ENCODE results near the gene FBXL2.
"Not testable (repeated sequence)": the region's sequence is repeated elsewhere in the genome, so short reads cannot be mapped to it uniquely, and the experiment has no call there.

The FBXL2 gene

GRCh38 chr3:33386631-33387030 lies 109.4 kb downstream of the FBXL2 start:
- no peak for DNase-seq (ENCODE audit: low read depth)

DNA sequence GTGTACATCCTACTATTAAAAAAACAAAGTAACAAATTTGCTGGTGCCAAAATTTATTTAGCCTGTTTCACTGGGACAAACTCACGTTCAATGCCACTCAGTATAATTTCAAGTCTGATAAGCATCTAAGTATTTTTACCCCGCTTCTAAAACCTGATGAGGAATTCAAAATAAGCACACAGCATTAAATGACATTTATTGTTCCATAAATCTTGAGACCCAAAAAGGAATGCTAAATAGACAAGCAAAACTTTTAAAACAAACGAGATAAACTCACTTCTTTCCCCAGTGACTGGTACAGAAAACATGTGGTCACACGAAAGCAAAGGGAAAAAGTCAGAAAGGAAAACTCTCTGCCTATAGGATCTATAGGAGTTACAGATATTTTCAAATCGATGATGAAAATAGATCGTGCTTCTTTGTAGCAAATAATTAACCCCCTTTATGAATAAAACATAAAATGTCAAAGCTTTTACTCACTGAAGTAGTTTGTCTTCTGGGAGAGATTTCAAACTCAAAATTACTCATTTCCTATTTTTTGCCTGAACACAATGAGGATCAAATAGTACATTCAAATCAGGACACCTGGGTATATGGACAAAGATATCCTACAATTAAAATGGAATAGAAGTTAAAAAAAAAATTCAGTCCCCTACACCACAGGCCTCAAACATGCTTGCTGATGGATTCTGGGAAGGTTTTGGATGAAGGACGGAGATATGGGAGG lies 111.3 kb downstream of the FBXL2 start:
- DNase-seq (ENCODE audit: low read depth), result no peak

DNA sequence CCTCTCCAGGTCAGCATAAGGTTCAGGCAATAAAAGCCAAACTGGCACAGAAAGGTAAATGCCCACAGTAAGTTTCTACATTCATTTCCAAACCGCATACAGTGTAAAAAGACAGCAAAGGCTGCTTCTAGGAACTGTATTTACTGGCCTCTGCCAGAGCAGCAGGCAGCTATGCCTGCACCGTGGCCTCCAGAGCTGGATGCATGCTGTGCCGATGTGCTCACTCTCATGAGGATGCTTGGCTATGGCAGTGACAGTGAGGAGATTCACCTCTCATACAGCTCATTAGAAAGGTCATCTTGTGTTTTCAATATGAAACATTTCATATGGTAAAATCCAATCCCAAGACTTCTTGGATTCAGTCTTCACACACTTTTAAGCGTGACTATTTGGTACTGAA lies 112.7 kb downstream of the FBXL2 start:
- DNase-seq (ENCODE audit: low read depth), result no peak

- DNase-seq (ENCODE audit: low read depth), result no peak
Measured at GRCh38 chr3:33391255-33391995, 114.2 kb downstream of the FBXL2 start.

- no peak for DNase-seq (ENCODE audit: low read depth)
Measured at GRCh38 chr3:33392144-33392543, 114.9 kb downstream of the FBXL2 start.

DNA sequence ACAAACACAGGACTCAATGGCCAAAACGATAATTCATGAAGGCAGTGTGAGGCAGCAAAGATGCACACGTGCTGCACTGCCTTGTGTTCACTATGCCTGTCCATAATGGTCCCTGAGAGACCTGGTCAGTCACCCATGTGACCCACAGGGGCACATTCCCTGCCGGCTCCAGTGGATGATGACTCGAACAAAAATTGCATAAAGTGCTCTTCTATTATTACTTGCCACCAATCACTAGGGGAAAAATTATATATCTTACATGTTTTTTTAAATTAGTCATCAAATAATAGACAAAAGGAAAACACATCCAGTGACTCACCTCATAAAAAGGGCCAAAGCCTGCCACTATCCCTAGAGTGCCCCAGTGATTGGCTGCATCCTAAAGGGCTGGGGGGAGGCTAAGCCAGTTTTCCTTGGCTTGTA lies 115.5 kb downstream of the FBXL2 start:
- DNase-seq (ENCODE audit: low read depth), result peak; percentile 68

GRCh38 chr3:33394403-33395054 lies 117.3 kb downstream of the FBXL2 start:
- no peak for DNase-seq (ENCODE audit: low read depth)

DNA sequence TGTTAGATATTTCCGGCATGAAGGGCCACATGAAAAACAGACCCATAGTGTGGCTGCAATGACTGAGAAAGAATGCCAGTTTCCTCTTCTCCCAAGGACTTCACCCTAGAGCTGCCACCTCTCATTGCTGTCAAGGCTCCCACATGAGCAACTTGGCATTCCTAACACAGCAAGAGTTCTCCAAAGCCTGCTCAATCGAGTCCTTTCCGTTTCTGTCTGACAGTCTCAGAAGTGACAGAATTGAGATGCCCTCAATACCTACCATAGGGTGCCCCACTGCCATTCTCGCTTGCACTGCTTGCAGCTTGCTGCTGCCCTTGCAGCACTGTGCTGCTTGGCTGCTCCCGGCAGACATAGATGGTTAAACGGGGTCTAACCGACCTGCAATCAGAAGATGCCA lies 118.7 kb downstream of the FBXL2 start:
- no peak for DNase-seq (ENCODE audit: low read depth)

- DNase-seq (ENCODE audit: low read depth), result no peak
Measured at GRCh38 chr3:33398410-33398809, 121.2 kb downstream of the FBXL2 start.

DNA sequence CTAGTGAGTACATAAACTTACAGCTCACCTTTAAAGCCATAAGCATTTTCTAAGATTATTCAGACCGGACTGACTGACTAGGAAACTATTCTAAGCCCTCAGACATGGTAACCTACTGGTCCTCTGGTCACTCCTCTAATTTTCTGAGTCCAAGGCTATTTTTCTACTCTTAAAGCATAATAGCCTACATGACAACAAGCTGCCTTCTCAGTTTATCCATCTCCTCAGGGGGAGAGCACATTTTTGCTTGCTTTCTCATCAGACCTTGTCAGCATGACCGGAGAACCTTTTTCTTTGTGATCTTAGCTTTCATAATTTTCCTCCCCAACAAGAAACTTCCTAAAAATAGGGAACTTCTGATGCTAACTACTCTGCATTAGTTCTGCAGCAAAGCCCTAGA lies 124.5 kb downstream of the FBXL2 start:
- peak; percentile 31 for DNase-seq (ENCODE audit: low read depth)

DNA sequence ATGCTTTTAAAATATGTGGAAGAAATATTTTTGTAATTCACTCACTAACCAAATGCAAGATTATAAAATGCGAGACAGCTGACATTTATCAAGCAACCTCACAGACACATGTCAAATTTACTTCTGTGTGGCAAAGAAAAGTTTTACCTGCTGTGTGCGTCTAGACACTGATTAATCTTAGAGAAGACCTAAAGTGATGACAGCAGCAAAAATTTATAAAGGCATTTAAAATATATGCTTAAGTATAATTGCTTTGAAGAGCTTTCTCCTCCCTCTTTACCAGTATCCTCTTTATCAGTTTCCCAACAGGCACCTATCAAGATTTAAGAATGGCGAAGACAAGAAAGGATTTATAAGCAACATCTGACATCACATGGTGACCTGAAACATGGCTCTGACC lies 125.7 kb downstream of the FBXL2 start:
- no peak for DNase-seq (ENCODE audit: low read depth)

DNA sequence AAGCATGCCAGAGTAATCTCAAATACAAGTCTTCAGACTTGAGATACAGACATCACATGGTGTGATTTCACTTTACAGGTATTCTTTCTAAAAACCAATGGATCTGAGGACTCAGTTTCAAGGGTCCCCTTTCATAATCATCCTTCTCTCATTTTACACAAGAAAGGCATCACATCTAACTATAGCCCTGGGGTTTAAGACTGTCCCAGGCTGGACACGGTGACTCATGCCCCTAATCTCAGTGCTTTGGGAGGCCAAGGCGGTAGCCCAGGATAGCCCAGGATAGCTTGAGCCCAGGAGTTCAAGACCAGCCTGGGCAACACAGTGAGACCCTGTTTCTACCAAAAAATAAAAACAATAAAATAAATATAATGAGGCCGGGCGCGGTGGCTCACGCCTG lies 126.5 kb downstream of the FBXL2 start:
- DNase-seq (ENCODE audit: low read depth), result peak; percentile 31

- not testable (repeated sequence) for DNase-seq (ENCODE audit: low read depth)
Measured at GRCh38 chr3:33410816-33411215, 133.6 kb downstream of the FBXL2 start.

- peak; percentile 63 for DNase-seq (ENCODE audit: low read depth)
Measured at GRCh38 chr3:33417066-33417673, 139.9 kb downstream of the FBXL2 start.

DNA sequence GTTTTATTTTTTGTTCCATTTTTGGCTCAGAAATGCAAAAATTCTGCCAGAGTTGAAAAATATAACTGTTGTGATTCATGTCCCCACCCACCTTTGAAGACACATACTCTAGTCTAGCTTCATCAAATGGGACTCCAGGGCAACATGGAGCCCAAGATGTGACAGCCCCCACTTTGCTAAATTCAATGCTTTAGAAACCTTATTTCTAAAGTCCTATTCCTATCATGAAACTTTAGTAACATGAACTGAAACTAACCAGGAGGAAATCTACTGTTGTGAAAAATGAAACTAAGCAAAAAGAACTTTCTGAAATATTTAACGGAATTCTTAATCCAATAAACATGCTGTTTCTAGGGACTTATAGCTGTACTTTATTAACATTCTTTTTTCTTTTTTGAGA lies 142.7 kb downstream of the FBXL2 start:
- no peak for DNase-seq (ENCODE audit: low read depth)

GRCh38 chr3:33420966-33421365 lies 143.7 kb downstream of the FBXL2 start:
- DNase-seq (ENCODE audit: low read depth), result no peak

DNA sequence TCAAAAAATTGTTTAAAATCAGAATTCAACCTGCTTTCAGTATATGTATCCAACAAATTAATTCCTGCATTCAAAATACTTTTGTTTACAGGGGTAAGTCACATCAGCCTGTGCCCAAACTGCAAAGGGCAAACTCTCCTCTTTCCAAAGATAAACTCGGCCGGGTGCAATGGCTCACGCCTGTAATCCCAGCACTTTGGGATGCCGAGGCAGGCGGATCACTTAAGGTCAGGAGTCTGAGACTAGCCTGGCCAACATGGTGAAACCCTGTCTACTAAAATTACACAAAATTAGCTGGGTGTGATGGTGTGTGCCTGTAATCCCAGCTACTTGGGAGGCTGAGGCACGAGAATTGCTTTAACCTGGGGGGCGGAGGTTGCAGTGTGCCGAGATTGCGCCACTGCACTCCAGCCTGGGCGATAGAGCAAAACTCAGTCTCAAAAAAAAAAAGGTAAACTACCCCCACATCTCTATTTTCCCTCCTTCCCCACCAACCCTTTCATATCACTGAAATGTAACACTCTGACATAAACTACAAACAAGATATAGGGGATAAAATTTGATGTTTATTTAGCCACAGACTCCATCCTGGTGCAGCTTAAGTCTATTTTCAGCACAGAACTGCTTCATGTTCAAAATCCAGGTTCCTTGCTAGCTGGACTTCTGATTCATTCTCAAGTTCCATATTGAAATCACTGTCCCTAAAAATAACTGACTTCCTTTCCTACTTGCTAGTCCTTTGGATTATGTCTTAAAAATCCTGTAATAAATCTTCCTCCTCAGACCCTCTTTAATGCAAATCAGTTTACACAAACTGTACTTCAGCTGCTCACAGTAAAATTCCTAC lies 147.6 kb downstream of the FBXL2 start:
- no peak for DNase-seq (ENCODE audit: low read depth)

- no peak for DNase-seq (ENCODE audit: low read depth)
Measured at GRCh38 chr3:33425453-33425852, 148.2 kb downstream of the FBXL2 start.

- DNase-seq (ENCODE audit: low read depth), result no peak
Measured at GRCh38 chr3:33426068-33426467, 148.8 kb downstream of the FBXL2 start.

DNA sequence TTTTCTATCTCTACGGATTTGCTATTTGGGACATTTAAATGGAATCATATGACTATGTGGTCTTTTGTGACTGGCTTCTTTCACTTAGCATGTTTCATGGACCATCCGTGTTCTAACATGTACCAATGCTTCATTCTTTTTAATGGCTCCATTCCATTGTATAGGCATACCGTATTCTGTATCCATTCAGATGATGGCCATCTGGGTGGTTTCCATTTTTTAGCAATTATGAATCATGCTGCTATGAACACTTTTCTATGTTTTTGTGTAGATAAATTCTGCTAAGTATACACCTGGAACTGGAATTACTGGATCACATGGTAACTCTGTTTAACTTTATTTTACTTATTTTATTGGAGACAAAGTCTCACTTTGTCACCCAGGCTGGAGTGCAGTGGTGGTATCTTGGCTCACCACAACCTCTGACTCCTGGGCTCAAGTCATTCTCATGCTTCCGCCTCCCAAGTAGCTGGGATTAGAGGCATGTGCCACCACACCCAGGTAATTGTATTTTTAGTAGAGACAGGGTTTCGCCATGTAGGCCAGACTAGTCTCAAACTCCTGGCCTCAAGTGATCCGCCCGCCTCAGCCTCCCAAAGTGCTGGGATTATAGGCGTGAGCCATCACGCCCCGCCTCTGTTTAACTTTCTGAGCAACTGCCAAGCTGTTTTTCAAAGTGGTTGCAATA lies 149.5 kb downstream of the FBXL2 start:
- no peak for DNase-seq (ENCODE audit: low read depth)

GRCh38 chr3:33428734-33429133 lies 151.5 kb downstream of the FBXL2 start:
- no peak for DNase-seq (ENCODE audit: low read depth)
